Measurements from ENCODE around the gene KRT38.
"Not testable (repeated sequence)": the region's sequence is repeated elsewhere in the genome, so short reads cannot be mapped to it uniquely, and the experiment has no call there.

Gene KRT38

DNA sequence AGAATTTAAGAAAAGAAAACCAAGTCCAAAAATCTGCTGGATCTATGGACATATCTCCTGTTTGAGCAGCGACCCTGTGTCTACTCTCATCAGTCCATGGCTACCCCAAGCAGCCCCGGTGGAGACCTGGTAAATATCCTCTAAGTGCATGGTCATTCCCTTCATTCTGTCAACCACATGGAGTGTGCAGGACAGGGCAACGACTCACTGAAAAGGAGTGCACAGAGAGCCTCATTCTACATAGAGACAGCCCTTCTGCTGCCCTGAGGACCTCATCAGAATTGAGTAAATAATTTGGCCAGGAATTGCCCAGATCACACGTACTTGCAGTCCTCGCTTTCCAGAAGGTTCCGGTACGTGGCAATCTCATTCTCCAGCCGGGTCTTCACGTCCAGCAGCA, 3.0 kb downstream of the KRT38 start:
- no peak overlapping the region for H3K4me3 ChIP-seq (ENCODE audit: low read length)
- TF ChIP-seq, protein P1, sequence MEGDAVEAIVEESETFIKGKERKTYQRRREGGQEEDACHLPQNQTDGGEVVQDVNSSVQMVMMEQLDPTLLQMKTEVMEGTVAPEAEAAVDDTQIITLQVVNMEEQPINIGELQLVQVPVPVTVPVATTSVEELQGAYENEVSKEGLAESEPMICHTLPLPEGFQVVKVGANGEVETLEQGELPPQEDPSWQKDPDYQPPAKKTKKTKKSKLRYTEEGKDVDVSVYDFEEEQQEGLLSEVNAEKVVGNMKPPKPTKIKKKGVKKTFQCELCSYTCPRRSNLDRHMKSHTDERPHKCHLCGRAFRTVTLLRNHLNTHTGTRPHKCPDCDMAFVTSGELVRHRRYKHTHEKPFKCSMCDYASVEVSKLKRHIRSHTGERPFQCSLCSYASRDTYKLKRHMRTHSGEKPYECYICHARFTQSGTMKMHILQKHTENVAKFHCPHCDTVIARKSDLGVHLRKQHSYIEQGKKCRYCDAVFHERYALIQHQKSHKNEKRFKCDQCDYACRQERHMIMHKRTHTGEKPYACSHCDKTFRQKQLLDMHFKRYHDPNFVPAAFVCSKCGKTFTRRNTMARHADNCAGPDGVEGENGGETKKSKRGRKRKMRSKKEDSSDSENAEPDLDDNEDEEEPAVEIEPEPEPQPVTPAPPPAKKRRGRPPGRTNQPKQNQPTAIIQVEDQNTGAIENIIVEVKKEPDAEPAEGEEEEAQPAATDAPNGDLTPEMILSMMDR (conservative IDR thresholded peaks at IDR 0.05; ENCODE audit: low read depth, low read length): no peak
- no peak for DNase-seq (ENCODE audit: low read depth)

DNA sequence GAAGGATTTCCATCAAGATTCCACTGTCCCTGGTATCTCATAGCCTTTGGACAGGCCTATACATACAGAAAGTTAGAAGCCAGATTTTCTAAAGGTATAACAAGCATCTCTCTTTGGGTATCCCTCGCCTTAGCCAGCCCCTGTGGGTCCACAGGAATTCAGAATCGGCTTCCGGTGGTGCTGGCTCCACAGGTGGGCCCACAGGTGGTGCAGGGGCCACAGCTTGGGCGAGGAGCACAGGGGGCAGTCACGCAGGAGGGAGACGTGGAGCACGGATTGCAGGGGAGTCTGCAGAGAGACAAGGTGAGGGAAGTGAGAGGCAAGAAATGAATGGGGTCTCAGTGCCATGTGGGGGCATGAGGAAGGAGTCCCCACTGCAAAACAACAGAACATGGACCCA, 3.5 kb downstream of the KRT38 start:
- no peak overlapping the region for H3K4me3 ChIP-seq (ENCODE audit: low read length)
- DNase-seq (ENCODE audit: low read depth): no peak
- TF ChIP-seq, protein P1 (conservative IDR thresholded peaks at IDR 0.05; ENCODE audit: low read depth, low read length): no peak

DNA sequence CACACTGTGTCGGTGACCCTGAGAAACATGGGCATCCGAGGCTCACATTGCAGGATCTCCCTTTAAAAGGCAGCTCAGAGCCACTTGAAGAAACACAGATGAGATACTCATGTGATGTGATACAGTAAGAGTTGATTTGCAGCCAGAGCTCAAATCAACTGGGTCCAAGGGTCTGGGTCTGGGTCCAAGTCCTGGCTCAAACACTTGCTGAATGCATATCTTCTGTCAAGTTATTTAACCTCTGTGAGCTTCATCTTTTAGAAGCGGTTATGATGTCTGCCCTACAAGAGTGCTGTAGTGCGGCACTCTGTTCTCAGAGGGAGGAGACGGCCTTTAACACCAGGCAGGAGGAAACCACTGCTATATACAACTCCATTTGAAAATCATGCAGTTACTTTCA, 6.4 kb downstream of the KRT38 start:
- H3K4me3 ChIP-seq (ENCODE audit: low read length): no peak overlapping the region
- no peak for DNase-seq (ENCODE audit: low read depth)
- TF ChIP-seq, protein P1 (conservative IDR thresholded peaks at IDR 0.05; ENCODE audit: low read depth, low read length): no peak

DNA sequence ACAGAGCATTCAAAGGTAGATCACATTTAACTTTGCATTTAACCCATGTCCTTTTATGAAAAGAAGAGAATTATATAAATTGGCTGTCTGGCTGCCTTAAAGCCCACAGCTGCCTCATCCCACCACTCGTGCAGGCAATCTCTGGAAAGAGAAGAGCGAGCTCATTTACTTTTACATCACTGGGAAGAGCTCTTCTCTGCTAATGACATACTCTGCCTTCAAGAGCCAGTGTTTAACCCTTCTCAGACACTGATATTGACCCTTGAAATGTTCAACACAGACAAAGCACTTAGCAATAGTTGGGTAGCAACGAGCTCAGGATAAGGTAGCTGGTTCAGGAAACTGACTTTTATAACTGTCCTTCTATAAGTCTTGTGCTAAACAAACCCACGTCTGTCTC, 6.8 kb downstream of the KRT38 start:
- no peak for DNase-seq (ENCODE audit: low read depth)
- no peak overlapping the region for H3K4me3 ChIP-seq (ENCODE audit: low read length)
- TF ChIP-seq, protein P1 (conservative IDR thresholded peaks at IDR 0.05; ENCODE audit: low read depth, low read length): no peak

DNA sequence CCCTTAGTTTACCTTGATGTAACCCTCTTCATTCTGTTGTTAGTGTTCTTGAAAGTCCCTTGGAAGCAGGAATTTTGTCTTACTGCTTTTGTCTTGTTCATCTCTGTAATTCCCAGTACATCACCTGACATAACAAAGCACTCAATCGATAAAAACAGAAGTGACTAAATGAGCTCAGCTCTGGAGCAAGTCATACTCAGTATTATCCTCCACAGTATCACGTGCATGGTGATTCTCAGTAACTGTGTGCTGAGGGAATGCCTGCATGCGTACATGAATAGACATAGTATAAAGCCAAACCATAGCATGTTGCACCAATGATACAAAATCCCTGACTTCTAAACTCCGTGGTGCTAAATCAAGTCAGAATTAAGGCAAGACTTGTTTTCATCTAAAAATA, 7.2 kb downstream of the KRT38 start:
- no peak for DNase-seq (ENCODE audit: low read depth)
- no peak overlapping the region for H3K4me3 ChIP-seq (ENCODE audit: low read length)
- TF ChIP-seq, protein P1 (conservative IDR thresholded peaks at IDR 0.05; ENCODE audit: low read depth, low read length): no peak

DNA sequence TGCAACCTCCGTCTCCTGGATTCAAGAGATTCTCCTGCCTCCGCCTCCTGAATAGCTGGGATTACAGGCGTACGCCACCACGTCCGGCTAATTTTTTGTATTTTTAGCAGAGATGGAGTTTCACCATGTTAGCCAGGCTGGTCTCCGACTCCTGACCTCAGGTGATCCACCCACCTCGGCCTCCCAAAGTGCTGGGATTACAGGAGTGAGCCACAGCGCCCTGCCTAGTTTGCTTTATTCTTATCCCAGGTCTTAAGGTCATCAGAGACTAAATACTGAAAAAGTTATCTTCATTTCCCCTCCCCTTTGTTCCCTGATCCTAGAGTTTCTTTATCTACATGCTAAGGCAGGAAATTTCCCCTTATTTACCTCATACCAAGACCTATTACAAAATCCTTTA, 10.4 kb downstream of the KRT38 start:
- not testable (repeated sequence) for H3K4me3 ChIP-seq (ENCODE audit: low read length); DNase-seq (ENCODE audit: low read depth)

DNA sequence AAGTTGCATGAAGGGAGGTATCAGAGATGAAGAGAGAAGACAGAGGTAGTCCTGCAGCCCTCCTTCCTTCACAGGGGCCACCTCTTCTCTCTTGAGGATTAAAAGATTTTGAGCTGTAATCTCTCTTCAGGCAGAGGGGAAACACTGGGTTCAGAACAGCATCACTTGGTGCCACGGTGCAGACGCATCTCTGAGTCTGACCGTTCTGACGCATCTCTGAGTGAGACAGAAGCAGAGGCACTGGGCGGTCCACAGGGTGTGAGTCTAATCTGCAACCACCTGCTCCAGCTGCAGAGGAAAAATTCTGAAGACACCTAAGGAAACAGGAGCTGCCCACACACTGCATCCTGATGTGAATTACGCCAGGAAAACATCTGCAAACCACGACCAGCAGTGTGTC, 11.1 kb downstream of the KRT38 start:
- TF ChIP-seq, protein P1 (conservative IDR thresholded peaks at IDR 0.05; ENCODE audit: low read depth, low read length): no peak
- no peak overlapping the region for H3K4me3 ChIP-seq (ENCODE audit: low read length)
- DNase-seq (ENCODE audit: low read depth): no peak

Data from retinal pigment epithelial cell (primary cell).